ENCODE results near the gene UBA7. TPM values are rescaled to one million over a fixed set of nuclear protein-coding genes. Genes with fewer than 3 reads are reported as not detected.

UBA7 gene
- total RNA-seq, 1 donor = 22.8 TPM

DNA sequence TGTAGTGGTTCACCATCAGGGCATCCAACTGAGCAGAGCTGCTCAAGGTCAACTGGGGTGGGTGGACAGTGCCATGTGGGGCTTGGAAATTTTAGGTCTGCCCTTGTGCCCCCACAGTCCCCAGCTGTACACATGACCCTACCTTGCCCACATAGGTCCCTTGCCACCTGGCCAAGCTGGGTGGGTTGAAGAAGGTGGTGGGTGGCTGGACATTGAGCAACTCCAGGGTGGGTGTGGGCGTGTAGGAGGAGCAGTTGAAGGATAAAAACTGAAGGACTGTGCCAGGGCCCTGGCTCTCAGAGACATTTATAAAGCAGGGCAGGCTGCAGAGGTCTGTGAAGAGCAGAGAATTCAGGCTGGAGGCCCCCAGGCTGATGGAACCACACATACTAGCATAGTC, 14.6 kb downstream of the UBA7 start:
- no peak for DNase-seq (ENCODE audit: low read depth)
- H3K4me3 ChIP-seq (ENCODE audit: low read depth, low read length) = no peak overlapping the region
- TF ChIP-seq, protein P1, sequence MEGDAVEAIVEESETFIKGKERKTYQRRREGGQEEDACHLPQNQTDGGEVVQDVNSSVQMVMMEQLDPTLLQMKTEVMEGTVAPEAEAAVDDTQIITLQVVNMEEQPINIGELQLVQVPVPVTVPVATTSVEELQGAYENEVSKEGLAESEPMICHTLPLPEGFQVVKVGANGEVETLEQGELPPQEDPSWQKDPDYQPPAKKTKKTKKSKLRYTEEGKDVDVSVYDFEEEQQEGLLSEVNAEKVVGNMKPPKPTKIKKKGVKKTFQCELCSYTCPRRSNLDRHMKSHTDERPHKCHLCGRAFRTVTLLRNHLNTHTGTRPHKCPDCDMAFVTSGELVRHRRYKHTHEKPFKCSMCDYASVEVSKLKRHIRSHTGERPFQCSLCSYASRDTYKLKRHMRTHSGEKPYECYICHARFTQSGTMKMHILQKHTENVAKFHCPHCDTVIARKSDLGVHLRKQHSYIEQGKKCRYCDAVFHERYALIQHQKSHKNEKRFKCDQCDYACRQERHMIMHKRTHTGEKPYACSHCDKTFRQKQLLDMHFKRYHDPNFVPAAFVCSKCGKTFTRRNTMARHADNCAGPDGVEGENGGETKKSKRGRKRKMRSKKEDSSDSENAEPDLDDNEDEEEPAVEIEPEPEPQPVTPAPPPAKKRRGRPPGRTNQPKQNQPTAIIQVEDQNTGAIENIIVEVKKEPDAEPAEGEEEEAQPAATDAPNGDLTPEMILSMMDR (IDR thresholded peaks at IDR 0.05; ENCODE audit: insufficient read depth, low read length) = no peak

DNA sequence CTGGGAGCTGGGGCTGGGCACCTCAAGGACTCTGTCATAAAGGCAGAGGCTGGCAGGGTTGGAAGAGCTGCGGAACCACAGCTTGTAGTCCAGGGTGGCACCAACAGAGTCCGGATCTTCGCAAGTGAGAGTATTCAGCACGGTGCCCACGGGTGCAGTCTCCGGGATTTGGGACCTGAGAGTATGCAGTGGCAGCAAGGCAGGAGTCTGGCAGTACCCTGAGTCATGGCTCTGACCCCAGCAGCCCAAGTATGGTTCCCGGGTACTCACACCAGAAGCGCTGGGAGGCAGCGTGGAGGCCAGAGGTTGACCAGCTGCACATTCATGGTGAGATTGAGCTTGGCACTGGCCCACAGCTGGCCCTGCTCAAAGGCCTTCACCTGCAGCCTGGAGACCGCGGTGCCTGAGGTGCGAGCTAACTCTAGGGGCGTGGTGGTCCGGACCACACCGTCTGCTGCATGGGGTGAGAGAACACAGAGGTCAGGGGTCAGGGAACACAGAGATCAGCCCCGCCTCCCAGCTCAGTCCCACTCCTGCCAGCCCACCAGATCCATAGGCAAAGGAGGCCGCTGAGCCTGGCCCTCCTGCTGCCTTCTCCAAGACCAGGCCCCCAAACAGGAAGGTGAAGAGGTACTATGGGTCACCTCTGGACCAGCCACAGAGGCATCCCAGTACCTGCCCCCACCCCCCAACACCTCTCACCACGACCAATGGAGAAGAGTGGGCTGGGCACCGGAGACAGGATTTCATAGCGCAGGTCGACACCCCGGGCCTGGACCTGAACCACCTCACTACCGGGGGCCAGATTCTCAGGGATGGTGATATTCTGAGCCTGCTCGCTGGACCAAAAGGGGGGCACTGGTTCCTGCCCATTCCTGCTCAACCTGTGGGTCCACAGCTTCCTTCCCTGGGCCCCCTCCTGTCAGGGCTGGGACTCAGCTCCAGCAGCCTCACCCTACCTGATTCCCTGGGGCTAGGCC, 18.5 kb downstream of the UBA7 start:
- H3K4me3 ChIP-seq (ENCODE audit: low read depth, low read length) = no peak overlapping the region
- TF ChIP-seq, protein P1 (IDR thresholded peaks at IDR 0.05; ENCODE audit: insufficient read depth, low read length) = no peak
- DNase-seq (ENCODE audit: low read depth) = no peak

DNA sequence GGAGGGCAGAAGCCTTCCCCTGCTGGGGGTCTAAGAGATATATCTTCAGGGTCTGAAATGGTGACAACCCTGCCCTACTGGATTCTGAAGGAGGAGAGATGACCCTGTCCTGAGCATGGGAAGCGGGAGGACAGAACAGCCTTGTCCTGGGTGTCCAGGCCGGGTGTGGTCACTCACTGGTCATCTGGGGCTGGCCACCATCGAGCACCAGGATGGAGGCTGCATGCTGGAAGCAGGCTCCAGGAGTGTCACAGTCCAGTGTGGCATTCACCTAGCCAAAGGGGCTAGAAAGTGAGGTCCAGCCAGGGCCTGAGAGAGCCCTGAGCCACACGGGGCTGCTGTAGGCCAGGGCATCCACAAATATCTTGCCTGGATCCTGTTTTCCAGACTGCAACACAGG, 19.3 kb downstream of the UBA7 start:
- H3K4me3 ChIP-seq (ENCODE audit: low read depth, low read length) = no peak overlapping the region
- DNase-seq (ENCODE audit: low read depth) = no peak
- TF ChIP-seq, protein P1 (IDR thresholded peaks at IDR 0.05; ENCODE audit: insufficient read depth, low read length) = no peak

DNA sequence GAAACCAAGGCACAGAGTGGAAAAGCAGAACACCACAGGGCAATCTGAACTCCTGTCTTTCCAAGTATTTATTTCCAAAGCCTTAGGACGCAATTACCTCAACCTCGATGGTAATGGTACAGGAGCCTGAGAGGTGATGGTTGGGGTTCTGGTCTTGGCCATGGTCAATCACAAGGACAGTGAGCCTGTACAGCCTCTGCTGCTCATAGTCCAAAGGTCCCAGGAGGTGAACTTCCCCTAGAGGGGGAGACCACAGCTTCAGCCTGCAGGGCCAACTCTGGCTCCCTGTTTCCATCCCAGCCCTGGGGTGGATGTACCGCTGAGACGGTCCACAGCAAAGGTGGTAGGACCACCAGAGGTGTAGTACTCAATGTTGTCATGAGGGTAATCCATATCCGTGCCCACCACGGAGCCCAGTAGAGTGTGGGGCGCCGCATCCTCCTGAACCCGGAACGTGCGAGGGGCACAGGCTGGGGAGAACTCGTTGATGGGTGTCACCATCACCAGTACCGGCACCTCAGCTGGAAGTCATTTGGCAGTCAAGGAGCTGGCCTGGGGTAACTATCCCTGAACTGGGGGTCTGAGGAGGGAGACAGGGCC, 20.2 kb downstream of the UBA7 start:
- no peak overlapping the region for H3K4me3 ChIP-seq (ENCODE audit: low read depth, low read length)
- TF ChIP-seq, protein P1 (IDR thresholded peaks at IDR 0.05; ENCODE audit: insufficient read depth, low read length) = no peak
- no peak for DNase-seq (ENCODE audit: low read depth)

GRCh38 chr3:49792371-49793150, 21.2 kb downstream of the UBA7 start:
- TF ChIP-seq, protein P1 (IDR thresholded peaks at IDR 0.05; ENCODE audit: insufficient read depth, low read length) = no peak
- H3K4me3 ChIP-seq (ENCODE audit: low read depth, low read length) = no peak overlapping the region
- no peak for DNase-seq (ENCODE audit: low read depth)

DNA sequence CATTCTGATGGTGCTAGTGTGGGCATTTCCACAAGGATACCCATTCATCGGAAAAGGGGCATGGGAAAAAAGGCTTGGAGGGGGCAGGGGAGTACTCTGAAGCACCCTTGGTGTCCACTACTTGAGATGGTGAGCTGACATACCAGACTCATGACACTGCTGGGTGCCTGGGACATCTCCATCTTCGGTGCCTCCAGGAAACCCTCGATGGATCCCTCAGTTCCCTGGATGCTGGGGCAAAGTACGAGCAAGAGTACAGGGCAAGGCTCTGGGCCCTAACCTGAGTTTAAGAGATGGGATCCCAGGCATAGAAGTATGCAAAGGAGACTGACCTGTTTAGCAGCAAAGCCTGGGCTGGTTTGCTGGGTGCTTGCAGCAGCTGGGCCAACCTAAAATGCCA, 22.2 kb downstream of the UBA7 start:
- H3K4me3 ChIP-seq (ENCODE audit: low read depth, low read length) = no peak overlapping the region
- no peak for DNase-seq (ENCODE audit: low read depth)
- TF ChIP-seq, protein P1 (IDR thresholded peaks at IDR 0.05; ENCODE audit: insufficient read depth, low read length) = no peak

Data from fibroblast of the aortic adventitia (primary cell).